ENCODE results near the gene NPLOC4. TPM values are rescaled to one million over a fixed set of nuclear protein-coding genes. Genes with fewer than 3 reads are reported as not detected.

Gene NPLOC4
- total and polyA plus RNA-seq, 9 of the 15 experiments (the other 6 are each of a cell fraction or from before 2014, with no cell fraction given), result 1.5 to 116 (median 64.5) TPM

- TF ChIP-seq FOS (IDR thresholded peaks at IDR 0.05; ENCODE audit: extremely low read depth, insufficient read length) (no peak), TCF7L2 (IDR thresholded peaks at IDR 0.05; ENCODE audit: low read depth, low read length) (no peak), ZNF445 (CRISPR knock-in tag; IDR thresholded peaks at IDR 0.05; ENCODE audit: low read depth) (no peak), MXI1 (IDR thresholded peaks at IDR 0.05; ENCODE audit: low read depth, low read length) (no peak), ZNF780A (CRISPR knock-in tag; IDR thresholded peaks at IDR 0.05) (no peak), ARID1B (IDR thresholded peaks at IDR 0.05) (no peak), BHLHE40 (IDR thresholded peaks at IDR 0.05; ENCODE audit: low read length) (no peak), ZSCAN29 (IDR thresholded peaks at IDR 0.05) (no peak), ETV6 (IDR thresholded peaks at IDR 0.05; ENCODE audit: borderline replicate concordance in 1 of 2, low read depth in 2 of 2, low read length in 1 of 2) (no peak), ETV6 (CRISPR knock-in tag; IDR thresholded peaks at IDR 0.05; ENCODE audit: borderline replicate concordance) (no peak), ZFP1 (CRISPR knock-in tag; IDR thresholded peaks at IDR 0.05) (no peak), GTF2F1 (IDR thresholded peaks at IDR 0.05; ENCODE audit: low read depth, low read length) (no peak), PRDM10 (IDR thresholded peaks at IDR 0.05; ENCODE audit: partially characterized antibody) (no peak), ZBTB11 (CRISPR knock-in tag; IDR thresholded peaks at IDR 0.05) (peak; percentile 97 to 99 (median 99)), TSHZ1 (CRISPR knock-in tag; IDR thresholded peaks at IDR 0.05) (no peak), FOXK2 (conservative IDR thresholded peaks at IDR 0.05 in 1 of 2, IDR thresholded peaks at IDR 0.05 in 1 of 2; ENCODE audit: low read depth in 2 of 2) (no peak), NBN (IDR thresholded peaks at IDR 0.05; ENCODE audit: low read depth) (no peak)
Measured at GRCh38 chr17:81636505-81637288, at the start of gene NPLOC4, which contains the start of gene TSPAN10 (continued).

Data from K562 (cell line).